Activated naive CD4-positive, alpha-beta T cell treated with anti-CD3 and anti-CD28 coated beads, Interleukin-2, amount 50 U/mL, for 72 hours (primary cell): ENCODE data around the gene STEAP1. TPM values are rescaled to one million over a fixed set of nuclear protein-coding genes. Genes with fewer than 3 reads are reported as not detected.
"Not testable (repeated sequence)": the region's sequence is repeated elsewhere in the genome, so short reads cannot be mapped to it uniquely, and the experiment has no call there.

ENCODE experiments used
- ATAC-seq, 2 donors: fragments of 150-1000 bp; cut with Tn5 transposase; 2 replicates each; pipeline ENCODE4 v1.10.0; 2021; ENCODE audit warnings: mild to moderate bottlenecking in 2 of 2, moderate library complexity in 2 of 2
- DNase-seq, 2 donors: peaks; one replicate each; pipeline ENCODE4 v3.0.0; 2021 to 2022; ENCODE audit warnings: low spot score in 2 of 2
- H3K27ac Mint-ChIP-seq, 2 donors: one replicate each; pipeline ENCODE4 v1.8.0; 2022; ENCODE audit warnings: mild to moderate bottlenecking in 2 of 2, mixed read lengths in 2 of 2
- H3K36me3 Mint-ChIP-seq, 2 donors: one replicate each; pipeline ENCODE4 v1.8.0; 2022; ENCODE audit warnings: mixed read lengths in 2 of 2
- H3K9me3 Mint-ChIP-seq, 2 donors: one replicate each; pipeline ENCODE4 v1.8.0; 2022; ENCODE audit warnings: mixed read lengths in 2 of 2
- total RNA-seq, 2 donors: library from RNA; stranded (reverse); gene quantifications; one replicate each; pipeline ENCODE4 v1.2.3, GENCODE V29; 2022

STEAP1 gene
- 1 to 10 TPM in 1 of 2 donors, under 1 TPM in 1; 0.30 to 2.6 TPM for total RNA-seq

GRCh38 chr7:90153943-90154771, at the start of gene STEAP1:
TSS of gene STEAP1 (plus strand) at chr7:90154469. CDS start at chr7:90159789, 5,320 bp downstream.
- ATAC-seq, result peak; percentile 98 to 99
- H3K27ac Mint-ChIP-seq, H3K36me3 Mint-ChIP-seq, H3K9me3 Mint-ChIP-seq: not testable (repeated sequence)
- peak; percentile 81 to 95 for DNase-seq

GRCh38 chr7:90114972-90115371, 39.3 kb upstream of the STEAP1 start:
- not testable (repeated sequence) for H3K9me3 Mint-ChIP-seq, H3K27ac Mint-ChIP-seq, H3K36me3 Mint-ChIP-seq, ATAC-seq, DNase-seq

- not testable (repeated sequence) for H3K9me3 Mint-ChIP-seq, H3K36me3 Mint-ChIP-seq
- ATAC-seq (peak in 1 of 2 donors; percentile 61), DNase-seq (peak in 1 of 2 donors; percentile 24)
- H3K27ac Mint-ChIP-seq, result peak overlapping the region in 1 of 2 donors; percentile 50
Measured at GRCh38 chr7:90118551-90119177, 35.6 kb upstream of the STEAP1 start.

GRCh38 chr7:90119178-90119971, 34.9 kb upstream of the STEAP1 start:
- DNase-seq (peak in 1 of 2 donors; percentile 9), ATAC-seq (peak in 1 of 2 donors; percentile 64)
- H3K9me3 Mint-ChIP-seq, result no peaks in the 10 kb centered on the region
- no peak overlapping the region for H3K27ac Mint-ChIP-seq
- H3K36me3 Mint-ChIP-seq, result no peaks in the 10 kb centered on the region

GRCh38 chr7:90120205-90120604, 34.1 kb upstream of the STEAP1 start:
- not testable (repeated sequence) for H3K9me3 Mint-ChIP-seq, ATAC-seq, H3K36me3 Mint-ChIP-seq, H3K27ac Mint-ChIP-seq, DNase-seq

GRCh38 chr7:90131746-90132145, 22.5 kb upstream of the STEAP1 start:
- not testable (repeated sequence) for H3K27ac Mint-ChIP-seq, H3K36me3 Mint-ChIP-seq, DNase-seq, H3K9me3 Mint-ChIP-seq, ATAC-seq

- not testable (repeated sequence) for ATAC-seq, DNase-seq, H3K36me3 Mint-ChIP-seq
Measured at GRCh38 chr7:90147079-90147960, 6.9 kb upstream of the STEAP1 start.

GRCh38 chr7:90149428-90149827, 4.8 kb upstream of the STEAP1 start:
- not testable (repeated sequence) for H3K36me3 Mint-ChIP-seq, H3K27ac Mint-ChIP-seq, ATAC-seq, H3K9me3 Mint-ChIP-seq
- DNase-seq, result peak in 1 of 2 donors; percentile 24

More at GRCh38 chr7:90147079-90147960, 6.9 kb upstream of the STEAP1 start:
- not testable (repeated sequence) for H3K27ac Mint-ChIP-seq, H3K9me3 Mint-ChIP-seq

- not testable (repeated sequence) for DNase-seq, H3K27ac Mint-ChIP-seq, H3K36me3 Mint-ChIP-seq, ATAC-seq, H3K9me3 Mint-ChIP-seq
Measured at GRCh38 chr7:90151884-90152283, 2.4 kb upstream of the STEAP1 start.

- DNase-seq (peak in 1 of 2 donors; percentile 19), ATAC-seq (peak in 1 of 2 donors; percentile 50)
- not testable (repeated sequence) for H3K27ac Mint-ChIP-seq, H3K9me3 Mint-ChIP-seq, H3K36me3 Mint-ChIP-seq
Measured at GRCh38 chr7:90152642-90153253, 1.5 kb upstream of the STEAP1 start.

- Mint-ChIP-seq H3K27ac (no peak overlapping the region), H3K36me3 (no peaks in the 10 kb centered on the region), H3K9me3 (no peaks in the 10 kb centered on the region)
- DNase-seq (no peak), ATAC-seq (no peak)
Measured at GRCh38 chr7:90155206-90155605, 937 bp downstream of the STEAP1 start.

- not testable (repeated sequence) for DNase-seq, H3K27ac Mint-ChIP-seq, ATAC-seq
Measured at GRCh38 chr7:90157331-90157730, 3.1 kb downstream of the STEAP1 start.

GRCh38 chr7:90157761-90158350, 3.6 kb downstream of the STEAP1 start:
- not testable (repeated sequence) for ATAC-seq, H3K36me3 Mint-ChIP-seq, H3K9me3 Mint-ChIP-seq, DNase-seq, H3K27ac Mint-ChIP-seq

More at GRCh38 chr7:90157331-90157730, 3.1 kb downstream of the STEAP1 start:
- not testable (repeated sequence) for H3K36me3 Mint-ChIP-seq, H3K9me3 Mint-ChIP-seq

- DNase-seq (no peak), ATAC-seq (no peak)
- Mint-ChIP-seq H3K9me3 (no peaks in the 10 kb centered on the region), H3K36me3 (no peaks in the 10 kb centered on the region), H3K27ac (no peak overlapping the region)
Measured at GRCh38 chr7:90163534-90163933, 9.3 kb downstream of the STEAP1 start.

GRCh38 chr7:90165724-90166123, 11.5 kb downstream of the STEAP1 start:
- ATAC-seq, result no peak
- H3K27ac Mint-ChIP-seq, result no peak overlapping the region

More at GRCh38 chr7:90165724-90166123, 11.5 kb downstream of the STEAP1 start:
- Mint-ChIP-seq H3K9me3 (peaks cover 0 to 4% of the 10 kb centered on the region in 2 donors), H3K36me3 (no peaks in the 10 kb centered on the region)
- DNase-seq, result no peak
